H9 (cell line): Measurements from ENCODE around the gene BMPR2. TPM values are rescaled to one million over a fixed set of nuclear protein-coding genes. Genes with fewer than 3 reads are reported as not detected.

Experiments
- DNase-seq: peaks from one replicate; pipeline ENCODE4 v3.0.0-alpha.2; 2017
- H2AFZ ChIP-seq: one replicate; pipeline ENCODE4 v1.6.1; 2013; ENCODE audit warnings: mild to moderate bottlenecking, low read length, control low read depth, moderate library complexity
- H2AK5ac ChIP-seq: 2 replicates; pipeline ENCODE4 v1.6.1; 2013; ENCODE audit warnings: low read length, control low read depth, mixed read lengths; ENCODE audit not compliant: insufficient read length
- H2BK120ac ChIP-seq: one replicate; pipeline ENCODE4 v1.6.1; 2013; ENCODE audit warnings: low read depth, mild to moderate bottlenecking, low read length, control low read depth, inconsistent platforms; ENCODE audit not compliant: poor library complexity, severe bottlenecking
- H2BK12ac ChIP-seq: 2 replicates; pipeline ENCODE4 v1.6.1; 2013; ENCODE audit warnings: low read length, control low read depth, mixed read lengths, low read depth; ENCODE audit not compliant: insufficient read length
- H2BK15ac ChIP-seq: 2 replicates; pipeline ENCODE4 v1.6.1; 2013; ENCODE audit warnings: low read depth, low read length, control low read depth
- H2BK20ac ChIP-seq: one replicate; pipeline ENCODE4 v1.6.1; 2013; ENCODE audit warnings: low read depth, mild to moderate bottlenecking, low read length, control low read depth, inconsistent platforms; ENCODE audit not compliant: poor library complexity, severe bottlenecking
- H2BK5ac ChIP-seq: 2 replicates; pipeline ENCODE4 v1.6.1; 2013; ENCODE audit warnings: low read length, control low read depth, mixed read lengths; ENCODE audit not compliant: insufficient read length
- H3K14ac ChIP-seq: 2 replicates; pipeline ENCODE4 v1.6.1; 2013; ENCODE audit warnings: low read length, control low read depth; ENCODE audit not compliant: insufficient read depth
- H3K18ac ChIP-seq: 2 replicates; pipeline ENCODE4 v1.6.1; 2013; ENCODE audit warnings: low read depth, mild to moderate bottlenecking, mixed read lengths, low read length, control low read depth; ENCODE audit not compliant: insufficient read length
- H3K23ac ChIP-seq: 2 replicates; pipeline ENCODE4 v1.6.1; 2013; ENCODE audit warnings: low read length, control low read depth, mixed read lengths, low read depth; ENCODE audit not compliant: insufficient read length
- H3K23me2 ChIP-seq: 2 replicates; pipeline ENCODE4 v1.6.1; 2013; ENCODE audit warnings: low read depth, mild to moderate bottlenecking, mixed read lengths, low read length, control low read depth; ENCODE audit not compliant: insufficient read length, poor library complexity, severe bottlenecking
- H3K27ac ChIP-seq: 2 replicates; pipeline ENCODE4 v1.5.1; 2013; ENCODE audit warnings: low read length, control low read depth, mixed read lengths, low read depth; ENCODE audit not compliant: insufficient read length
- H3K27me3 ChIP-seq: 2 replicates; pipeline ENCODE4 v1.6.1; 2013; ENCODE audit warnings: low read length, control low read depth, inconsistent platforms; ENCODE audit not compliant: insufficient read depth
- H3K4ac ChIP-seq: 2 replicates; pipeline ENCODE4 v1.6.1; 2013; ENCODE audit warnings: low read depth, mild to moderate bottlenecking, control low read depth, inconsistent platforms, low read length, moderate library complexity
- H3K4me1 ChIP-seq: 2 replicates; pipeline ENCODE4 v1.6.1; 2013; ENCODE audit warnings: low read length, control low read depth, inconsistent platforms; ENCODE audit not compliant: insufficient read depth
- H3K4me2 ChIP-seq: 2 replicates; pipeline ENCODE4 v1.6.1; 2013; ENCODE audit warnings: low read length, control low read depth, mixed read lengths; ENCODE audit not compliant: insufficient read length, insufficient read depth
- H3K56ac ChIP-seq: 2 replicates; pipeline ENCODE4 v1.6.1; 2013; ENCODE audit warnings: low read depth, mild to moderate bottlenecking, mixed read lengths, low read length, control low read depth; ENCODE audit not compliant: insufficient read length
- H3K79me1 ChIP-seq: 2 replicates; pipeline ENCODE4 v1.6.1; 2013; ENCODE audit warnings: low read depth, mild to moderate bottlenecking, moderate library complexity, low read length, control low read depth, inconsistent platforms; ENCODE audit not compliant: insufficient read depth, poor library complexity, severe bottlenecking
- H3K79me2 ChIP-seq: 2 replicates; pipeline ENCODE4 v1.6.1; 2013; ENCODE audit warnings: low read length, control low read depth, inconsistent platforms; ENCODE audit not compliant: insufficient read depth
- H3K9ac ChIP-seq: 2 replicates; pipeline ENCODE4 v1.6.1; 2013; ENCODE audit warnings: low read length, control low read depth, mixed read lengths; ENCODE audit not compliant: insufficient read length; ENCODE audit errors: extremely low read depth
- H3K9me3 ChIP-seq: one replicate; pipeline ENCODE4 v1.6.1; 2013; ENCODE audit warnings: low read depth, low read length, inconsistent platforms; ENCODE audit not compliant: control insufficient read depth
- H3T11ph ChIP-seq: one replicate; pipeline ENCODE4 v1.6.1; 2013; ENCODE audit warnings: mild to moderate bottlenecking, low read length, control low read depth, inconsistent platforms
- H4K20me1 ChIP-seq: one replicate; pipeline ENCODE4 v1.6.1; 2013; ENCODE audit not compliant: control insufficient read depth, insufficient read length, insufficient read depth
- H4K5ac ChIP-seq: 2 replicates; pipeline ENCODE4 v1.6.1; 2013; ENCODE audit warnings: low read depth, mild to moderate bottlenecking, mixed read lengths, low read length, control low read depth; ENCODE audit not compliant: insufficient read length
- H4K8ac ChIP-seq: replicated peaks from 2 replicates; pipeline ENCODE4 v1.6.1; 2013; ENCODE audit warnings: low read length, control low read depth, mixed read lengths, low read depth; ENCODE audit not compliant: insufficient read length
- H4K91ac ChIP-seq: 2 replicates; pipeline ENCODE4 v1.6.1; 2013; ENCODE audit warnings: low read depth, mild to moderate bottlenecking, moderate library complexity, mixed read lengths, low read length, control low read depth; ENCODE audit not compliant: insufficient read length
- H3K27ac Mint-ChIP-seq, 3 experiments: 2 replicates in 2 of 3; 3 replicates in 1 of 3; pipeline ENCODE4 v1.8.0; 2020 to 2021; ENCODE audit warnings: mixed read lengths in 3 of 3, mild to moderate bottlenecking in 1 of 3, moderate library complexity in 1 of 3
- H3K27me3 Mint-ChIP-seq: 2 replicates; pipeline ENCODE4 v1.8.0; 2021; ENCODE audit warnings: low read depth, mild to moderate bottlenecking, moderate library complexity, mixed read lengths
- H3K36me3 Mint-ChIP-seq, 3 experiments: 2 replicates in 2 of 3; 3 replicates in 1 of 3; pipeline ENCODE4 v1.8.0; 2020 to 2021; ENCODE audit warnings: low read depth in 3 of 3, mixed read lengths in 3 of 3; ENCODE audit not compliant: insufficient read depth in 1 of 3
- H3K4me1 Mint-ChIP-seq, 2 experiments: 2 replicates each; pipeline ENCODE4 v1.8.0; 2020; ENCODE audit warnings: mixed read lengths in 2 of 2
- H3K4me3 Mint-ChIP-seq, 2 experiments: 2 replicates in 1 of 2; 3 replicates in 1 of 2; pipeline ENCODE4 v1.8.0; 2020 to 2021; ENCODE audit warnings: mild to moderate bottlenecking in 2 of 2, mixed read lengths in 2 of 2, moderate library complexity in 1 of 2
- H3K9me3 Mint-ChIP-seq, 2 experiments: 2 replicates in 1 of 2; 3 replicates in 1 of 2; pipeline ENCODE4 v1.8.0; 2020; ENCODE audit warnings: mild to moderate bottlenecking in 2 of 2, mixed read lengths in 2 of 2, moderate library complexity in 1 of 2
- WGBS: extraction: QIAGEN DNeasy Blood & Tissue Kit; methylation state at CpG from one replicate; pipeline ENCODE4 v1.1.7; 2013; ENCODE audit warnings: missing lambda C conversion rate, low lambda C conversion rate, mixed read lengths; ENCODE audit not compliant: insufficient read length; ENCODE audit errors: extremely low coverage; 5-methylcytosine and 5-hydroxymethylcytosine counted together
- total RNA-seq: library from RNA; stranded (reverse); gene quantifications from 2 replicates; pipeline ENCODE4 v1.2.1, GENCODE V29; 2021
- TF ChIP-seq, protein P1 (sequence below): fragments of 200-600 bp; sonication (generic); conservative IDR thresholded peaks from 3 replicates; pipeline ENCODE4 v1.8.0; 2021; ENCODE audit warnings: antibody characterized with exemption, mild to moderate bottlenecking

Gene BMPR2
- total RNA-seq, 1 experiment from 2014 or later = 17.3 TPM

- Histone ChIP-seq H3K56ac (no peak overlapping the region), H2AFZ (no peak overlapping the region), H3K4ac (no peak overlapping the region), H2BK5ac (no peak overlapping the region), H3K27me3 (no peaks in the 10 kb centered on the region), H3K4me2 (no peak overlapping the region), H3K9ac (no peak overlapping the region), H4K8ac (no peak overlapping the region), H4K20me1 (no peaks in the 10 kb centered on the region), H3T11ph (no peak overlapping the region), H3K9me3 (no peaks in the 10 kb centered on the region), H4K5ac (no peak overlapping the region), H3K27ac (no peak overlapping the region), H3K79me1 (no peaks in the 10 kb centered on the region), H3K18ac (no peak overlapping the region), H3K79me2 (no peaks in the 10 kb centered on the region), H4K91ac (no peak overlapping the region), H2BK15ac (no peak overlapping the region), H3K4me1 (peaks cover 5% of the 10 kb centered on the region; the same call in 1 of the 2 replicates), H2BK20ac (no peak overlapping the region), H2BK120ac (no peak overlapping the region), H2AK5ac (no peak overlapping the region), H3K23me2 (no peaks in the 10 kb centered on the region), H2BK12ac (no peak overlapping the region), H3K14ac (no peak overlapping the region), H3K23ac (no peak overlapping the region)
- Mint-ChIP-seq H3K9me3 (no peaks in the 10 kb centered on the region), H3K36me3 (no peaks in the 10 kb centered on the region), H3K27ac (peak overlapping the region; percentile 40 to 61 (median 59); a peak in 4 of 7 replicates), H3K4me3 (no peak overlapping the region), H3K4me1 (peaks cover 8 to 9% of the 10 kb centered on the region in 2 experiments), H3K27me3 (no peaks in the 10 kb centered on the region)
- TF ChIP-seq, protein P1, sequence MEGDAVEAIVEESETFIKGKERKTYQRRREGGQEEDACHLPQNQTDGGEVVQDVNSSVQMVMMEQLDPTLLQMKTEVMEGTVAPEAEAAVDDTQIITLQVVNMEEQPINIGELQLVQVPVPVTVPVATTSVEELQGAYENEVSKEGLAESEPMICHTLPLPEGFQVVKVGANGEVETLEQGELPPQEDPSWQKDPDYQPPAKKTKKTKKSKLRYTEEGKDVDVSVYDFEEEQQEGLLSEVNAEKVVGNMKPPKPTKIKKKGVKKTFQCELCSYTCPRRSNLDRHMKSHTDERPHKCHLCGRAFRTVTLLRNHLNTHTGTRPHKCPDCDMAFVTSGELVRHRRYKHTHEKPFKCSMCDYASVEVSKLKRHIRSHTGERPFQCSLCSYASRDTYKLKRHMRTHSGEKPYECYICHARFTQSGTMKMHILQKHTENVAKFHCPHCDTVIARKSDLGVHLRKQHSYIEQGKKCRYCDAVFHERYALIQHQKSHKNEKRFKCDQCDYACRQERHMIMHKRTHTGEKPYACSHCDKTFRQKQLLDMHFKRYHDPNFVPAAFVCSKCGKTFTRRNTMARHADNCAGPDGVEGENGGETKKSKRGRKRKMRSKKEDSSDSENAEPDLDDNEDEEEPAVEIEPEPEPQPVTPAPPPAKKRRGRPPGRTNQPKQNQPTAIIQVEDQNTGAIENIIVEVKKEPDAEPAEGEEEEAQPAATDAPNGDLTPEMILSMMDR = no peak
- WGBS = no CpG with 5 or more reads among the region's 1 CpG
- no peak for DNase-seq
Measured at GRCh38 chr2:202327858-202328257, 48.3 kb upstream of the BMPR2 start.
